SHP77 treated with DMSO at 0.1 percent for 48 hours (cell line): Measurements from ENCODE around the gene ST7.
"Not testable (repeated sequence)": the region's sequence is repeated elsewhere in the genome, so short reads cannot be mapped to it uniquely, and the experiment has no call there.

ENCODE experiments used
- DNase-seq: peaks from one replicate; lab custom pipeline; 2025; lab: John Stamatoyannopoulos, UW

Gene ST7

GRCh38 chr7:117096330-117096729 lies 143.0 kb downstream of the ST7 start:
- no peak for DNase-seq

- DNase-seq, result no peak
Observed at GRCh38 chr7:117096942-117097341, 143.6 kb downstream of the ST7 start.

GRCh38 chr7:117097860-117098259 lies 144.6 kb downstream of the ST7 start:
- no peak for DNase-seq

- DNase-seq, result no peak
Observed at GRCh38 chr7:117098457-117098856, 145.2 kb downstream of the ST7 start.

GRCh38 chr7:117101026-117101425 lies 147.7 kb downstream of the ST7 start:
- no peak for DNase-seq

- no peak for DNase-seq
Observed at GRCh38 chr7:117110480-117111315, 157.4 kb downstream of the ST7 start.

GRCh38 chr7:117111535-117111934 lies 158.2 kb downstream of the ST7 start:
- DNase-seq, result no peak

- no peak for DNase-seq
Observed at GRCh38 chr7:117112640-117113039, 159.3 kb downstream of the ST7 start.

GRCh38 chr7:117113871-117114270 lies 160.6 kb downstream of the ST7 start:
- DNase-seq, result no peak

GRCh38 chr7:117114272-117114671 lies 161.0 kb downstream of the ST7 start:
- DNase-seq, result no peak

- DNase-seq, result no peak
Observed at GRCh38 chr7:117116211-117116610, 162.9 kb downstream of the ST7 start.

GRCh38 chr7:117117172-117117571 lies 163.9 kb downstream of the ST7 start:
- no peak for DNase-seq

GRCh38 chr7:117118579-117119180 lies 165.4 kb downstream of the ST7 start:
- no peak for DNase-seq

- peak; percentile 39 for DNase-seq
Observed at GRCh38 chr7:117119192-117119924, 166.1 kb downstream of the ST7 start.

GRCh38 chr7:117120321-117120720 lies 167.0 kb downstream of the ST7 start:
- DNase-seq, result not testable (repeated sequence)

GRCh38 chr7:117122036-117122435 lies 168.7 kb downstream of the ST7 start:
- DNase-seq, result not testable (repeated sequence)

- no peak for DNase-seq
Observed at GRCh38 chr7:117122536-117122935, 169.2 kb downstream of the ST7 start.

- no peak for DNase-seq
Observed at GRCh38 chr7:117123311-117123926, 170.1 kb downstream of the ST7 start.

- peak; percentile 76 for DNase-seq
Observed at GRCh38 chr7:117124591-117125220, 171.4 kb downstream of the ST7 start.

GRCh38 chr7:117126676-117127075 lies 173.4 kb downstream of the ST7 start:
- DNase-seq, result no peak

- DNase-seq, result peak; percentile 44
Observed at GRCh38 chr7:117127585-117128168, 174.4 kb downstream of the ST7 start.
